GM20431 (cell line): Measurements from ENCODE around the gene SYCN.

ENCODE experiments used
- in situ Hi-C: fragments of 300-500 bp; cut with MseI, MboI; formaldehyde crosslinking; loops from one replicate; pipeline ENCODE4 v1.15.0; 2020; ENCODE audit warnings: low sequenced_read_pairs; ENCODE audit not compliant: unreplicated experiment

The SYCN gene

GRCh38 chr19:39174558-39175544, 29.2 kb downstream of the SYCN start:
- in situ Hi-C loops: no loop called here

- in situ Hi-C loops: no loop called here
Measured at GRCh38 chr19:39174142-39174541, 29.9 kb downstream of the SYCN start.

- in situ Hi-C loops: no loop called here
Measured at GRCh38 chr19:39173502-39173991, 30.5 kb downstream of the SYCN start.

- in situ Hi-C loops: no loop called here
Measured at GRCh38 chr19:39172700-39173501, 31.2 kb downstream of the SYCN start.

GRCh38 chr19:39171479-39172465, 32.3 kb downstream of the SYCN start:
- in situ Hi-C loops: no loop called here

- in situ Hi-C loops: no loop called here
Measured at GRCh38 chr19:39170386-39171231, 33.5 kb downstream of the SYCN start.

- in situ Hi-C loops: no loop called here
Measured at GRCh38 chr19:39169143-39169810, 34.8 kb downstream of the SYCN start.

- in situ Hi-C loops: no loop called here
Measured at GRCh38 chr19:39168258-39169142, 35.6 kb downstream of the SYCN start.

- in situ Hi-C loops: no loop called here
Measured at GRCh38 chr19:39167461-39168257, 36.4 kb downstream of the SYCN start.

- in situ Hi-C loops: no loop called here
Measured at GRCh38 chr19:39166571-39167391, 37.3 kb downstream of the SYCN start.

GRCh38 chr19:39165857-39166256, 38.2 kb downstream of the SYCN start:
- in situ Hi-C loops: no loop called here

- in situ Hi-C loops: no loop called here
Measured at GRCh38 chr19:39164289-39164688, 39.8 kb downstream of the SYCN start.

GRCh38 chr19:39163621-39164020, 40.4 kb downstream of the SYCN start:
- in situ Hi-C loops: no loop called here

GRCh38 chr19:39162441-39163043, 41.5 kb downstream of the SYCN start:
- in situ Hi-C loops: no loop called here
